H9 (cell line): ENCODE results near the gene CLEC1A. TPM values are rescaled to one million over a fixed set of nuclear protein-coding genes. Genes with fewer than 3 reads are reported as not detected.

Experiments
- DNase-seq: peaks from one replicate; pipeline ENCODE4 v3.0.0-alpha.2; 2017
- H2AFZ ChIP-seq: one replicate; pipeline ENCODE4 v1.6.1; 2013; ENCODE audit warnings: mild to moderate bottlenecking, low read length, control low read depth, moderate library complexity
- H2AK5ac ChIP-seq: 2 replicates; pipeline ENCODE4 v1.6.1; 2013; ENCODE audit warnings: low read length, control low read depth, mixed read lengths; ENCODE audit not compliant: insufficient read length
- H2BK120ac ChIP-seq: one replicate; pipeline ENCODE4 v1.6.1; 2013; ENCODE audit warnings: low read depth, mild to moderate bottlenecking, low read length, control low read depth, inconsistent platforms; ENCODE audit not compliant: poor library complexity, severe bottlenecking
- H2BK12ac ChIP-seq: 2 replicates; pipeline ENCODE4 v1.6.1; 2013; ENCODE audit warnings: low read length, control low read depth, mixed read lengths, low read depth; ENCODE audit not compliant: insufficient read length
- H2BK15ac ChIP-seq: 2 replicates; pipeline ENCODE4 v1.6.1; 2013; ENCODE audit warnings: low read depth, low read length, control low read depth
- H2BK20ac ChIP-seq: one replicate; pipeline ENCODE4 v1.6.1; 2013; ENCODE audit warnings: low read depth, mild to moderate bottlenecking, low read length, control low read depth, inconsistent platforms; ENCODE audit not compliant: poor library complexity, severe bottlenecking
- H2BK5ac ChIP-seq: 2 replicates; pipeline ENCODE4 v1.6.1; 2013; ENCODE audit warnings: low read length, control low read depth, mixed read lengths; ENCODE audit not compliant: insufficient read length
- H3K14ac ChIP-seq: 2 replicates; pipeline ENCODE4 v1.6.1; 2013; ENCODE audit warnings: low read length, control low read depth; ENCODE audit not compliant: insufficient read depth
- H3K18ac ChIP-seq: 2 replicates; pipeline ENCODE4 v1.6.1; 2013; ENCODE audit warnings: low read depth, mild to moderate bottlenecking, mixed read lengths, low read length, control low read depth; ENCODE audit not compliant: insufficient read length
- H3K23ac ChIP-seq: 2 replicates; pipeline ENCODE4 v1.6.1; 2013; ENCODE audit warnings: low read length, control low read depth, mixed read lengths, low read depth; ENCODE audit not compliant: insufficient read length
- H3K23me2 ChIP-seq: 2 replicates; pipeline ENCODE4 v1.6.1; 2013; ENCODE audit warnings: low read depth, mild to moderate bottlenecking, mixed read lengths, low read length, control low read depth; ENCODE audit not compliant: insufficient read length, poor library complexity, severe bottlenecking
- H3K27ac ChIP-seq: 2 replicates; pipeline ENCODE4 v1.5.1; 2013; ENCODE audit warnings: low read length, control low read depth, mixed read lengths, low read depth; ENCODE audit not compliant: insufficient read length
- H3K27me3 ChIP-seq: 2 replicates; pipeline ENCODE4 v1.6.1; 2013; ENCODE audit warnings: low read length, control low read depth, inconsistent platforms; ENCODE audit not compliant: insufficient read depth
- H3K4ac ChIP-seq: 2 replicates; pipeline ENCODE4 v1.6.1; 2013; ENCODE audit warnings: low read depth, mild to moderate bottlenecking, control low read depth, inconsistent platforms, low read length, moderate library complexity
- H3K4me1 ChIP-seq: 2 replicates; pipeline ENCODE4 v1.6.1; 2013; ENCODE audit warnings: low read length, control low read depth, inconsistent platforms; ENCODE audit not compliant: insufficient read depth
- H3K4me2 ChIP-seq: 2 replicates; pipeline ENCODE4 v1.6.1; 2013; ENCODE audit warnings: low read length, control low read depth, mixed read lengths; ENCODE audit not compliant: insufficient read length, insufficient read depth
- H3K56ac ChIP-seq: 2 replicates; pipeline ENCODE4 v1.6.1; 2013; ENCODE audit warnings: low read depth, mild to moderate bottlenecking, mixed read lengths, low read length, control low read depth; ENCODE audit not compliant: insufficient read length
- H3K79me1 ChIP-seq: 2 replicates; pipeline ENCODE4 v1.6.1; 2013; ENCODE audit warnings: low read depth, mild to moderate bottlenecking, moderate library complexity, low read length, control low read depth, inconsistent platforms; ENCODE audit not compliant: insufficient read depth, poor library complexity, severe bottlenecking
- H3K79me2 ChIP-seq: 2 replicates; pipeline ENCODE4 v1.6.1; 2013; ENCODE audit warnings: low read length, control low read depth, inconsistent platforms; ENCODE audit not compliant: insufficient read depth
- H3K9ac ChIP-seq: 2 replicates; pipeline ENCODE4 v1.6.1; 2013; ENCODE audit warnings: low read length, control low read depth, mixed read lengths; ENCODE audit not compliant: insufficient read length; ENCODE audit errors: extremely low read depth
- H3K9me3 ChIP-seq: one replicate; pipeline ENCODE4 v1.6.1; 2013; ENCODE audit warnings: low read depth, low read length, inconsistent platforms; ENCODE audit not compliant: control insufficient read depth
- H3T11ph ChIP-seq: one replicate; pipeline ENCODE4 v1.6.1; 2013; ENCODE audit warnings: mild to moderate bottlenecking, low read length, control low read depth, inconsistent platforms
- H4K20me1 ChIP-seq: one replicate; pipeline ENCODE4 v1.6.1; 2013; ENCODE audit not compliant: control insufficient read depth, insufficient read length, insufficient read depth
- H4K5ac ChIP-seq: 2 replicates; pipeline ENCODE4 v1.6.1; 2013; ENCODE audit warnings: low read depth, mild to moderate bottlenecking, mixed read lengths, low read length, control low read depth; ENCODE audit not compliant: insufficient read length
- H4K8ac ChIP-seq: replicated peaks from 2 replicates; pipeline ENCODE4 v1.6.1; 2013; ENCODE audit warnings: low read length, control low read depth, mixed read lengths, low read depth; ENCODE audit not compliant: insufficient read length
- H4K91ac ChIP-seq: 2 replicates; pipeline ENCODE4 v1.6.1; 2013; ENCODE audit warnings: low read depth, mild to moderate bottlenecking, moderate library complexity, mixed read lengths, low read length, control low read depth; ENCODE audit not compliant: insufficient read length
- H3K27ac Mint-ChIP-seq, 3 experiments: 2 replicates in 2 of 3; 3 replicates in 1 of 3; pipeline ENCODE4 v1.8.0; 2020 to 2021; ENCODE audit warnings: mixed read lengths in 3 of 3, mild to moderate bottlenecking in 1 of 3, moderate library complexity in 1 of 3
- H3K27me3 Mint-ChIP-seq: 2 replicates; pipeline ENCODE4 v1.8.0; 2021; ENCODE audit warnings: low read depth, mild to moderate bottlenecking, moderate library complexity, mixed read lengths
- H3K36me3 Mint-ChIP-seq, 3 experiments: 2 replicates in 2 of 3; 3 replicates in 1 of 3; pipeline ENCODE4 v1.8.0; 2020 to 2021; ENCODE audit warnings: low read depth in 3 of 3, mixed read lengths in 3 of 3; ENCODE audit not compliant: insufficient read depth in 1 of 3
- H3K4me1 Mint-ChIP-seq, 2 experiments: 2 replicates each; pipeline ENCODE4 v1.8.0; 2020; ENCODE audit warnings: mixed read lengths in 2 of 2
- H3K4me3 Mint-ChIP-seq, 2 experiments: 2 replicates in 1 of 2; 3 replicates in 1 of 2; pipeline ENCODE4 v1.8.0; 2020 to 2021; ENCODE audit warnings: mild to moderate bottlenecking in 2 of 2, mixed read lengths in 2 of 2, moderate library complexity in 1 of 2
- H3K9me3 Mint-ChIP-seq, 2 experiments: 2 replicates in 1 of 2; 3 replicates in 1 of 2; pipeline ENCODE4 v1.8.0; 2020; ENCODE audit warnings: mild to moderate bottlenecking in 2 of 2, mixed read lengths in 2 of 2, moderate library complexity in 1 of 2
- CTCF ChIP-seq: fragments of 200-600 bp; sonication (generic); conservative IDR thresholded peaks from 3 replicates; pipeline ENCODE4 v1.8.0; 2021; ENCODE audit warnings: antibody characterized with exemption, mild to moderate bottlenecking
- WGBS: extraction: QIAGEN DNeasy Blood & Tissue Kit; methylation state at CpG from one replicate; pipeline ENCODE4 v1.1.7; 2013; ENCODE audit warnings: missing lambda C conversion rate, low lambda C conversion rate, mixed read lengths; ENCODE audit not compliant: insufficient read length; ENCODE audit errors: extremely low coverage; 5-methylcytosine and 5-hydroxymethylcytosine counted together
- total RNA-seq: library from RNA; stranded (reverse); gene quantifications from 2 replicates; pipeline ENCODE4 v1.2.1, GENCODE V29; 2021

The CLEC1A gene
- total RNA-seq, 1 experiment from 2014 or later, result not detected

DNA sequence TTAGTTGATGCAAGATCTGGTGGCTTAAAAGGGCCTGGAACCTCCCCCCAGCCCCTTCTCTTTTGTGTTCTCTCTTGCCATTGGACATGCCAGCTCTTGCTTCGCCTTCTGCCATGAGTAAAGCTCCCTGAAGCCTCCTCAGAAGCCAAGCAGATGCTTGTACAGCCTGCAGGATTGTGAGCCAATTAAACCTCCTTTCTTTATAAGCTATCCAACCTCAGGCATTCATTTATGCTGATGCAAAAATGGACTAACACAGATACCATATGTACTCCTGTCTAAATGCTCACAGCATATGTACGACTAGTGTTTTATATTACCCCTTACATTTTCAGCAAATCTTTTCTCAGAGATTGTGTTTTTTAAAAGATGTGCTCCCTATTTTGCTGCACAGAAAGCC is 26.7 kb downstream of the CLEC1A start:
- H3K4me3 Mint-ChIP-seq, result no peak overlapping the region
- H3K79me2 ChIP-seq, result peaks cover 2% of the 10 kb centered on the region; the same call in 1 of the 2 replicates

More for the DNA sequence above, 26.7 kb downstream of the CLEC1A start:
- H3T11ph ChIP-seq, result no peak overlapping the region
- no peak overlapping the region for H4K5ac ChIP-seq
- H2BK12ac ChIP-seq, result no peak overlapping the region
- H4K20me1 ChIP-seq, result no peaks in the 10 kb centered on the region
- Mint-ChIP-seq H3K9me3 (no peaks in the 10 kb centered on the region), H3K27me3 (no peaks in the 10 kb centered on the region), H3K36me3 (no peaks in the 10 kb centered on the region), H3K4me1 (0 out of 4 replicates have a peak, but pooled peaks cover 2 to 3% of the 10 kb centered on the region in 2 experiments), H3K27ac (no peak overlapping the region)
- H2BK120ac ChIP-seq, result no peak overlapping the region
- no peak overlapping the region for H3K4ac ChIP-seq
- no peak overlapping the region for H3K4me2 ChIP-seq
- H2BK20ac ChIP-seq, result no peak overlapping the region
- no peak overlapping the region for H3K14ac ChIP-seq
- H3K56ac ChIP-seq, result no peak overlapping the region
- no peaks in the 10 kb centered on the region for H3K4me1 ChIP-seq
- H3K27ac ChIP-seq, result no peak overlapping the region
- H4K91ac ChIP-seq, result no peak overlapping the region
- H4K8ac ChIP-seq, result no peak overlapping the region
- no peaks in the 10 kb centered on the region for H3K9me3 ChIP-seq
- H3K23ac ChIP-seq, result no peak overlapping the region
- DNase-seq, result no peak
- no peak overlapping the region for H3K9ac ChIP-seq
- no peak overlapping the region for H2AFZ ChIP-seq
- H3K23me2 ChIP-seq, result no peaks in the 10 kb centered on the region
- H2BK15ac ChIP-seq, result no peak overlapping the region
- no peak overlapping the region for H3K18ac ChIP-seq
- WGBS, result no CpG with 5 or more reads among the region's 2 CpGs
- H3K27me3 ChIP-seq, result no peaks in the 10 kb centered on the region; the same call in 1 of the 2 replicates
- no peak for TF ChIP-seq CTCF
- H2BK5ac ChIP-seq, result no peak overlapping the region
- no peaks in the 10 kb centered on the region for H3K79me1 ChIP-seq
- H2AK5ac ChIP-seq, result no peak overlapping the region
